ENCODE data around the gene SMURF2. TPM values are rescaled to one million over a fixed set of nuclear protein-coding genes. Genes with fewer than 3 reads are reported as not detected.

Gene SMURF2
- total and polyA plus RNA-seq, 4 donors: 9.9 to 85.6 (median 22.5) TPM

DNA sequence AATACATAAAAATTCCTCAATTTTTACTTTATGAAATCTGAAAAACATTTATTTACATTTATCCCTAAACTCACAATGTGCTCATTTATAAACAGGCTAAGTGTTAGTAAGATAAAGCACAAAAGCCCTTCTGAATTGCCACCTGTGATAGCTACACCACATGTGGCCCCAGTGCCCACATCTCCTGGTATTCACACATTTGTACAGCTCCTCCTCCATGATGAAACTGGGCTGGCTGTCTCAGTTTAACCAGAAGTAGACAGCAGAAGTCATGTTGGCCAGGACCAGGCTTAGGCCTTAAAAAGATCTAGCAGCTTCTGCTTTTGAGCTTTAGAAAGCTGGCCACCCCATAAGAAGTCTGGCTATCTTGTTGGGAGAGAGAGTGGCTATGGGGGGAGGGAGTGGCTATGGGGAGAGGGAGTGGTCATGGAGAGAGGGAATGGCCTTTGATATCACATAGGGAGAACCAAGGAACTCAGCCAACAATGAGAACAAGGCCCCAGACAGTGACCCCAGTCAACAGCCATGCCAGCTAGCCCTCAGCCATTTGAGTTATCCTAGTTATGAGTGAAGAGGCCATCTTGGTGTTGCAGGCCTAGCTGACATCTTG, 108.0 kb downstream of the SMURF2 start:
- no peak overlapping the region for H3K27ac ChIP-seq (ENCODE audit: low read depth in 1 of 2, low read length in 1 of 2)
- DNase-seq: no peak
- no peak for ATAC-seq (ENCODE audit: insufficient read depth, low FRiP score)
- H3K4me3 ChIP-seq: no peak overlapping the region
- no peak overlapping the region for H3K9ac ChIP-seq (ENCODE audit: insufficient read depth in 1 of 2, low read length in 2 of 2)
- H3K9me3 ChIP-seq (ENCODE audit: control insufficient read depth in 4 of 4, insufficient read depth in 3 of 4, low read length in 3 of 4): no peaks in the 10 kb centered on the region
- peaks cover 0 to 35% (median 7%) of the 10 kb centered on the region in 4 donors for H3K36me3 ChIP-seq (ENCODE audit: control insufficient read depth in 4 of 4, insufficient read depth in 4 of 4, low read length in 4 of 4)
- H3K4me1 ChIP-seq (ENCODE audit: control insufficient read depth in 5 of 5, insufficient read depth in 5 of 5, low read length in 5 of 5): peaks cover 0 to 34% (median 4%) of the 10 kb centered on the region in 5 donors
- no peaks in the 10 kb centered on the region for H3K27me3 ChIP-seq (ENCODE audit: control insufficient read depth in 3 of 3, insufficient read depth in 3 of 3, low read length in 2 of 3)
- TF ChIP-seq, protein P1, sequence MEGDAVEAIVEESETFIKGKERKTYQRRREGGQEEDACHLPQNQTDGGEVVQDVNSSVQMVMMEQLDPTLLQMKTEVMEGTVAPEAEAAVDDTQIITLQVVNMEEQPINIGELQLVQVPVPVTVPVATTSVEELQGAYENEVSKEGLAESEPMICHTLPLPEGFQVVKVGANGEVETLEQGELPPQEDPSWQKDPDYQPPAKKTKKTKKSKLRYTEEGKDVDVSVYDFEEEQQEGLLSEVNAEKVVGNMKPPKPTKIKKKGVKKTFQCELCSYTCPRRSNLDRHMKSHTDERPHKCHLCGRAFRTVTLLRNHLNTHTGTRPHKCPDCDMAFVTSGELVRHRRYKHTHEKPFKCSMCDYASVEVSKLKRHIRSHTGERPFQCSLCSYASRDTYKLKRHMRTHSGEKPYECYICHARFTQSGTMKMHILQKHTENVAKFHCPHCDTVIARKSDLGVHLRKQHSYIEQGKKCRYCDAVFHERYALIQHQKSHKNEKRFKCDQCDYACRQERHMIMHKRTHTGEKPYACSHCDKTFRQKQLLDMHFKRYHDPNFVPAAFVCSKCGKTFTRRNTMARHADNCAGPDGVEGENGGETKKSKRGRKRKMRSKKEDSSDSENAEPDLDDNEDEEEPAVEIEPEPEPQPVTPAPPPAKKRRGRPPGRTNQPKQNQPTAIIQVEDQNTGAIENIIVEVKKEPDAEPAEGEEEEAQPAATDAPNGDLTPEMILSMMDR (IDR thresholded peaks at IDR 0.05; ENCODE audit: control extremely low read depth, extremely low read depth): no peak

DNA sequence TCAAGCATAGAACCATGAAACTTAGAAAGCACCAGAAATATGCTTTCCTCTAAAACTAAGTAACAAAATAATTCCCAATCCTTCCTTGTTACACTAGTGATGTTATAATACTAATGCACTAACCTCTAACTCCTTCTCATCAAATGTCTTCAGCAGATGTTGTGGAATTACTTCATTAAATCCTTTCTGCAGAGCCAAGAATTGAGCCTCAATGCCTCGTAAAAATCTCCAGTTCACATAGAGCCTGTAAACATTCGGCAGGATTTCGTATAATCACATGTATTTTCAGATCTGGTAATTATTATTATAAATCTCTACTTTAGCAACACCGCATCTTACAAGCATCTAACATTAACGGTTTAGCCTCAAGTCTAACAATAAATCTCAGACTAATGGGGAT, 110.6 kb downstream of the SMURF2 start:
- 88 to 90% methylated on average over 5 of the region's 5 CpGs for WGBS, 2 donors
- no peak overlapping the region for H3K9ac ChIP-seq (ENCODE audit: insufficient read depth in 1 of 2, low read length in 2 of 2)

DNA sequence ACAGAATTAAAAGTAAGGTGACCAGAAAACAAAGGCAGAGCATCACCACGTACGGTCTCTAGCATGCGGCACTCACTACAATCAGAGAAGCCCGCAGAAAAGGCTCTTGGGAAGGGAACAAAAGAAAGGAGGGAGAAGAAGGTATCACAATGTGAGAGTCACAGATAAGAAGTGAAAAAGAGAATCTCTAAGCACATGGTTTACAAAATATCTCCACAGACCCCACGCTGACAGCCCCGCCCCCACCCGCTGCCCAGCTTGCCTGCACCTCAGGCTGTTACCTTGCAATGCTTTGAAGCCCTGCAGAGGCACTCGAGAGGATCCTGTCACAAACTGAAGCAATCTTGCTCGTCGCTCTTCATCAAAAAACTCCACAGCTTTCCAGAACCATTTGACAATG, 114.8 kb downstream of the SMURF2 start:
- Histone ChIP-seq H3K36me3 (ENCODE audit: control insufficient read depth in 4 of 4, insufficient read depth in 4 of 4, low read length in 4 of 4) (peaks cover 15 to 47% (median 25%) of the 10 kb centered on the region in 4 donors), H3K4me1 (ENCODE audit: control insufficient read depth in 5 of 5, insufficient read depth in 5 of 5, low read length in 5 of 5) (peaks cover 0 to 6% (median 0%) of the 10 kb centered on the region in 5 donors), H3K9me3 (ENCODE audit: control insufficient read depth in 4 of 4, insufficient read depth in 3 of 4, low read length in 3 of 4) (no peaks in the 10 kb centered on the region), H3K9ac (ENCODE audit: insufficient read depth in 1 of 2, low read length in 2 of 2) (no peak overlapping the region), H3K27ac (ENCODE audit: low read depth in 1 of 2, low read length in 1 of 2) (no peak overlapping the region), H3K27me3 (ENCODE audit: control insufficient read depth in 3 of 3, insufficient read depth in 3 of 3, low read length in 2 of 3) (no peaks in the 10 kb centered on the region), H3K4me3 (no peak overlapping the region)
- 90 to 91% methylated on average over 10 of the region's 10 CpGs for WGBS, 2 donors
- ATAC-seq (ENCODE audit: insufficient read depth, low FRiP score): no peak
- DNase-seq: no peak
- TF ChIP-seq, protein P1 (IDR thresholded peaks at IDR 0.05; ENCODE audit: control extremely low read depth, extremely low read depth): no peak

More for the DNA sequence above, 110.6 kb downstream of the SMURF2 start:
- peaks cover 0 to 29% (median 4%) of the 10 kb centered on the region in 5 donors for H3K4me1 ChIP-seq (ENCODE audit: control insufficient read depth in 5 of 5, insufficient read depth in 5 of 5, low read length in 5 of 5)
- peaks cover 12 to 38% (median 17%) of the 10 kb centered on the region in 4 donors for H3K36me3 ChIP-seq (ENCODE audit: control insufficient read depth in 4 of 4, insufficient read depth in 4 of 4, low read length in 4 of 4)
- no peaks in the 10 kb centered on the region for H3K9me3 ChIP-seq (ENCODE audit: control insufficient read depth in 4 of 4, insufficient read depth in 3 of 4, low read length in 3 of 4)
- TF ChIP-seq, protein P1 (IDR thresholded peaks at IDR 0.05; ENCODE audit: control extremely low read depth, extremely low read depth): no peak
- H3K4me3 ChIP-seq: no peak overlapping the region
- no peaks in the 10 kb centered on the region for H3K27me3 ChIP-seq (ENCODE audit: control insufficient read depth in 3 of 3, insufficient read depth in 3 of 3, low read length in 2 of 3)
- DNase-seq: no peak
- no peak overlapping the region for H3K27ac ChIP-seq (ENCODE audit: low read depth in 1 of 2, low read length in 1 of 2)
- ATAC-seq (ENCODE audit: insufficient read depth, low FRiP score): no peak

DNA sequence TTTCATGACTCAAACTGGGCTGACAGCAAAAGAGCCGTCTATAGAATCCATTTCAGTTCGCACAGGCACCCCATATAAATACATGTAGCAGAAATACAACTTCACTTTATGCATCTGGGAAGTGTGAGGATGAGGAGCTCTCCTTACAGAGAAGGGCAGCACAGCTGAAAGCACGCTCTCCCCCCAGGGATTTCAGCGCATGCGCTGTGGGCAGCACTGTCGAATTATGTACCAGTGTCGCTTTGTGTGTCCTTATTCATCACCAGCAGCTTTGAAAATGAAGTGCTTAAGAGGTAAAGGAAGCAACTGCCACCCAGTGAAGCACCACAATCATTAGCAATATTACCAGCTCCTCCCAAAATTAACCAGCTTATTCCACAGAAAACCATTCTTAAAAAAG, 115.4 kb downstream of the SMURF2 start:
- WGBS, 2 donors: 88 to 96% methylated on average over 7 of the region's 7 CpGs
- Histone ChIP-seq H3K4me3 (no peak overlapping the region), H3K27ac (ENCODE audit: low read depth in 1 of 2, low read length in 1 of 2) (no peak overlapping the region), H3K36me3 (ENCODE audit: control insufficient read depth in 4 of 4, insufficient read depth in 4 of 4, low read length in 4 of 4) (peaks cover 18 to 48% (median 26%) of the 10 kb centered on the region in 4 donors), H3K4me1 (ENCODE audit: control insufficient read depth in 5 of 5, insufficient read depth in 5 of 5, low read length in 5 of 5) (peaks cover 0 to 4% (median 0%) of the 10 kb centered on the region in 5 donors), H3K27me3 (ENCODE audit: control insufficient read depth in 3 of 3, insufficient read depth in 3 of 3, low read length in 2 of 3) (no peaks in the 10 kb centered on the region), H3K9me3 (ENCODE audit: control insufficient read depth in 4 of 4, insufficient read depth in 3 of 4, low read length in 3 of 4) (no peaks in the 10 kb centered on the region), H3K9ac (ENCODE audit: insufficient read depth in 1 of 2, low read length in 2 of 2) (no peak overlapping the region)
- TF ChIP-seq, protein P1 (IDR thresholded peaks at IDR 0.05; ENCODE audit: control extremely low read depth, extremely low read depth): no peak
- no peak for DNase-seq
- no peak for ATAC-seq (ENCODE audit: insufficient read depth, low FRiP score)

Measured in lung (tissue), 12 donors.